Stimulated activated CD8-positive, alpha-beta memory T cell treated with anti-CD3 and anti-CD28 coated beads, Interleukin-7, amount 100 ng/mL, for 24 hours (primary cell): ENCODE data around the gene ZC3H12D.

Experiments used
- DNase-seq: peaks from one replicate; pipeline ENCODE4 v3.0.0-alpha.2; 2020; ENCODE audit warnings: low read depth

ZC3H12D gene

DNA sequence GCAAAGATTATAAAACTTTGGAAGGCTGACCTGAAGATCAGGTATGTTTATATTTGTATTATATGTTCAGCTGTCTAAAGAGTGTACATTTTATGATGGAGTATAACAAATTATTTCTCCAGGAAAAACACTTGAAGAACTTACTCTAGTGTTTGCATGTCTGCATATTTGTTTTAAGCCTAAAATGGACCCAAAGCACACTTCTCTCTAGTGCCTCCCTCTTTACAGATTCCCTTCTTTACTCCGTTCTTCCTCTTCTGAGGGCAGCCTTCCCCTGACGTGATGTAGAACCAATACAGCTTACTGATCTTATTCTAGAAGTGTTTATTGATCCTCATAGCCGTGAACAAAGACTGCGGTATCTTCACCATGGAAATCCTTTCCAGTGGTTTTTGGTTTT lies 70.8 kb downstream of the ZC3H12D start:
- no peak for DNase-seq

DNA sequence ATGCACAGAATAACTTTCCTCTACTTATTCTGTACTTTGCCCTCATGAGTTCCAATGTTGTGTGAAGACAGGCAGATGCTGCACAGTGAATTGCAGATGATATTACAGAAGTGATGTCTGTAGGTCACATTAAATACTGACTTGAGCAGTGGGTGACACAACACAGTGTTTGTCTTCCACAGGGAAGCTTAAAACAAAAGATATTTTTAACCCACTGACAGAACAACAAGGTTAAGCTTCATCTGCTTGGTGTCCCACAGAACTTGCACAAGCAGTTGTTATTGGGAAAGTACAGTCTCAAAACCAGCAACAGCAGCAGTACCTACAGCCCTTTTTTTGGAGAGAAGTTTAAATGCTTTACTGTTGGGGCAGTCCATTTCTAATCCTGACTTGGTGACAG lies 74.3 kb downstream of the ZC3H12D start:
- no peak for DNase-seq

DNA sequence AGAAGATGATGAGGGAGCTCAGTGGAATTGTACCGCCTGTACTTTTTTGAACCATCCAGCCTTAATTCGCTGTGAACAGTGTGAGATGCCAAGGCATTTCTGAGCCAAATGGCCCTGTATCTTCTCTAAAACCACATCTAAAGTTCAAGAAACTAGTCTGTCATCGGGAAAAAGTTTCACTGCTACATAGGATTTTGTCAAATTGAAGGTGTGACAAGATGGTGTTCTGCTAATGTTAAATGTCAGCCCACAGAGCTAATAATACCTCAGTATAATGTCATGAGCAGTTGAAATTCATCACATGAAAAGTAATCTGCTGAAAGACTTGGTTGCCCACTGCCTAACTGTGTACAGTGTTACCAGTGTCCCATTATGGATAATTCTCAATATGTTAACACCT lies 75.2 kb downstream of the ZC3H12D start:
- no peak for DNase-seq

GRCh38 chr6:149405823-149406765 lies 78.7 kb downstream of the ZC3H12D start:
- no peak for DNase-seq

DNA sequence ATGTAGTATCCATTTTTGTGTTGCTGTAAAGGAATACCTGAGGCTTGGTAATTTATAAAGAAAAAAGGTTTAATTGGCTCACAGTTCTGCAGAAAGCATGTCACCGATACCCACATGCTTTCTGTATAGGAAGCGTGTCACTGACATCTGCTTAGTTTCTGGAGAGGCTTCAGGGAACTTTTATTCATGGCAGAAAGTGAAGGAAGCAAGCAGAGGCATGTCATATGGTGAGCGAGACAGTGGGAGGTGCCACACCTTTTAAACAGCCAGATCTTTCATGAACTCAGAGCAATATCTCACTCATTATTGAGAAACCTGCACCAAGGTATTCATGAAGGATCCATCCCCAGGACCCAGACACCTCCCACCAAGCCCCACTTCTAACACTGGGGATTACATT lies 81.3 kb downstream of the ZC3H12D start:
- DNase-seq = no peak

DNA sequence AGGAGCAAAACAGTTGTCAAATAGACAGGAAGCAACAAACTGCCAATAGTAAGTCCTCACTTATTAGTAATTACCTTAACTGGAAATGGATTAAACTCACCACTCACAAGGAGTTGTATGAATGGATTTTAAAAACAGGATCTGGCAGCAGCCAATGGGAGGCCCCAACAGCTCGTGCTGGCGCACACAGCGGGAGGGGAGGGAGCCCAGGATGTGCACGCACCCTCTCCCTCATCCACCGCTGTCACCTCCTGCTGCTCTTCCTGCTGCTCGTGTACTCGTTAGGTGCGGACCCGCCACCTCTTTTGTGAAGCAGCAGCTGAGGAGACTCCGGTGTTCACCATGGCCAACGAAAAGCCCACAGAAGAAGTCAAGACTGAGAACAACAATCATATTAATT lies 84.8 kb downstream of the ZC3H12D start, which contains the start of gene SUMO4:
SUMO4 (plus strand) TSS at position 213 of the 400 bp plus-strand sequence; CDS start at position 343, 130 bp downstream.
- no peak for DNase-seq

DNA sequence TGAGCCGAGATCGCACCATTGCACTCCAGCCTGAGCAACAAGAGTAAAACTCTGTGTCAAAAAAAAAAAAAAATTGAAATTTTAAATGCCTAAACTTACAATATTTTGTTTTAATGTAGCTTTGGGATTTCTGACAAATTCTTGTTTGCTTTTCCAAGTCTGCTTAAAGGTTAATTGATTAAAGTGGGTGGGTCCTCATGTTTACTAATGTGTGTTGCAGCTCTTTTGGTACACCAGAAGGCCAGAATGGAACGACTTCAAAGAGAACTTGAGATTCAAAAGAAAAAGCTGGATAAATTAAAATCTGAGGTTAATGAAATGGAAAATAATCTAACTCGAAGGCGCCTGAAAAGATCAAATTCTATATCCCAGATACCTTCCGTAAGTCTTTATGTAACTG lies 87.4 kb downstream of the ZC3H12D start:
- DNase-seq = no peak
